Left ventricle myocardium superior (tissue), 1 donor: ENCODE results near the gene TMOD1. TPM values are rescaled to one million over a fixed set of nuclear protein-coding genes. Genes with fewer than 3 reads are reported as not detected.
"Not testable (repeated sequence)": the region's sequence is repeated elsewhere in the genome, so short reads cannot be mapped to it uniquely, and the experiment has no call there.

Experiments
- ATAC-seq: fragments of 200-7000 bp; cut with Tn5 transposase; one replicate; pipeline ENCODE4 v1.9.1; 2020; ENCODE audit warnings: mild to moderate bottlenecking, moderate library complexity
- DNase-seq: peaks from one replicate; pipeline ENCODE4 v3.0.0-alpha.2; 2020
- intact Hi-C: fragments of 100-400 bp; cut with micrococcal nuclease; formaldehyde crosslinking; loops from one replicate; pipeline ENCODE4 v1.11.0; 2022
- long read RNA-seq: library from polyadenylated mRNA; unstranded; transcript quantifications from one replicate; pipeline ENCODE4 v2.0.0, GENCODE V29; 2021
- total RNA-seq: library from RNA; stranded (reverse); fragmentation: NEBNext Ultra II Directional; extraction: Animal tissue kit (Norgen Biotek cat#: 25700); gene quantifications from one replicate; pipeline ENCODE4 v1.2.1, GENCODE V29; 2021
- donor health status: DM: no; HTN: yes; CAD: no; lungs with severe emphysema.

TMOD1 gene
- total RNA-seq = 205 TPM
- long read RNA-seq, transcript TMOD1-201 (10 exons, 3,343 nt) = major isoform, 425 of 593 reads
- long read RNA-seq, partial matches to known transcripts = 122 of 593 reads
- long read RNA-seq, other reads (novel, unspliced or antisense) = 46 of 593 reads

GRCh38 chr9:97501177-97501971 is at the start of gene TMOD1:
TSS of gene TMOD1 (plus strand) at chr9:97501666. CDS start at chr9:97524189, 22,523 bp downstream.
- ATAC-seq (peak; percentile 78), DNase-seq (peak; percentile 89)
- intact Hi-C loops = no loop called here

- ATAC-seq, intact Hi-C loops, DNase-seq: not testable (repeated sequence)
These were observed 47.9 kb upstream of the TMOD1 start for GRCh38 chr9:97453573-97453972.

GRCh38 chr9:97456841-97457240 is 44.6 kb upstream of the TMOD1 start:
- DNase-seq, ATAC-seq, intact Hi-C loops: not testable (repeated sequence)

- intact Hi-C loops = no loop called here
- ATAC-seq = no peak
- DNase-seq = no peak
These were observed 42.1 kb upstream of the TMOD1 start for GRCh38 chr9:97459326-97459725.

- intact Hi-C loops = no loop called here
- ATAC-seq (no peak), DNase-seq (no peak)
These were observed 39.3 kb upstream of the TMOD1 start for GRCh38 chr9:97462159-97462558.

GRCh38 chr9:97462914-97463313 is 38.6 kb upstream of the TMOD1 start:
- no peak for DNase-seq
- no peak for ATAC-seq
- intact Hi-C loops = no loop called here

GRCh38 chr9:97468658-97469448 is 32.6 kb upstream of the TMOD1 start:
- ATAC-seq = peak; percentile 98
- intact Hi-C loops = loop anchor here (5.0 kb wide), 1 partner anchor 148 kb away; no protein-coding TSS in a partner anchor
- peak; percentile 67 for DNase-seq

- DNase-seq (no peak), ATAC-seq (peak; percentile 62)
- intact Hi-C loops = loop anchor here (5.0 kb wide), 1 partner anchor 132 kb away; no protein-coding TSS in a partner anchor
These were observed 31.4 kb upstream of the TMOD1 start for GRCh38 chr9:97470076-97470475.

- no peak for DNase-seq
- intact Hi-C loops = loop anchor here (5.0 kb wide), 1 partner anchor 129 kb away; no protein-coding TSS in a partner anchor
- peak; percentile 62 for ATAC-seq
These were observed 27.7 kb upstream of the TMOD1 start for GRCh38 chr9:97473717-97474116.

- intact Hi-C loops = loop anchor here (5.0 kb wide), 1 partner anchor 128 kb away; no protein-coding TSS in a partner anchor
- ATAC-seq (no peak), DNase-seq (no peak)
These were observed 27.0 kb upstream of the TMOD1 start for GRCh38 chr9:97474372-97474925.

GRCh38 chr9:97475059-97475458 is 26.4 kb upstream of the TMOD1 start:
- DNase-seq (no peak), ATAC-seq (no peak)
- intact Hi-C loops = no loop called here

GRCh38 chr9:97478301-97478981 is 23.0 kb upstream of the TMOD1 start:
- ATAC-seq (no peak), DNase-seq (no peak)
- intact Hi-C loops = no loop called here

GRCh38 chr9:97479496-97480159 is 21.8 kb upstream of the TMOD1 start:
- intact Hi-C loops = no loop called here
- DNase-seq (no peak), ATAC-seq (no peak)

GRCh38 chr9:97480174-97480573 is 21.3 kb upstream of the TMOD1 start:
- DNase-seq = no peak
- ATAC-seq = no peak
- intact Hi-C loops = no loop called here

- DNase-seq (no peak), ATAC-seq (no peak)
- intact Hi-C loops = no loop called here
These were observed 20.7 kb upstream of the TMOD1 start for GRCh38 chr9:97480749-97481148.

- peak; percentile 30 for DNase-seq
- intact Hi-C loops = no loop called here
- peak; percentile 12 for ATAC-seq
These were observed 17.3 kb upstream of the TMOD1 start for GRCh38 chr9:97484134-97484533.

GRCh38 chr9:97487107-97487506 is 14.4 kb upstream of the TMOD1 start:
- intact Hi-C loops = no loop called here
- no peak for DNase-seq
- ATAC-seq = no peak

- ATAC-seq (no peak), DNase-seq (no peak)
- intact Hi-C loops = no loop called here
These were observed 13.6 kb upstream of the TMOD1 start for GRCh38 chr9:97487861-97488260.
